GM03348 (cell line): Measurements from ENCODE around the gene PARK7.

Experiments
- DNase-seq: peaks from one replicate; pipeline ENCODE4 v3.0.0; 2012; ENCODE audit warnings: low spot score

Gene PARK7

DNA sequence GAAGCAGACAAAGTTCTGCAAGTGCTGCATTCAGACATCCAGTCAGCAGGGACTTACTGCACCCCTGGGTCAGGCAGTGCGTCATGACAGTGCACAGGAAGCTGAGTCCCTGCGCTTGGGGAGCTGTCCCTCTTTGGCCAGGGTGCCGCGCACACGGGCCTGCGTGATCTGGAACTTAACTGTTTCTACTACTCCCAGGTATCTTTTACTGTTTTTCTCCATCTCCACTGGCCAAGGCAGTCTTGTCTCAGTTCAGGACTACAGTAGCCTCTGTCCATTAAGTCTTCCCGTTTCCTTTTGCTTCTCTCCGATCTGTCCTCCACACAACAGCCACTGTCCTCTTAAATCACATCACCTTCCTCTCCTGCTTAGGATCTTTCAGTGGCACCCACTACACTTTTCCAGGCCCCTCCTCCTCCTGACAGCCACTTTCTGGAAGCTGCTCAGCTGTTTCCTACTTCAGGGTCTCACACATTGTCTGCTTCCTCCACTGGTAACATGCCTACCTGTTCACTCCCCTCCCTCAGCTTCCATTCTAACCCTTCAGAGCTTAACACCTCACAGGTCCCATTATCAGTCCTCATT lies 48.7 kb downstream of the PARK7 start:
- DNase-seq: no peak

DNA sequence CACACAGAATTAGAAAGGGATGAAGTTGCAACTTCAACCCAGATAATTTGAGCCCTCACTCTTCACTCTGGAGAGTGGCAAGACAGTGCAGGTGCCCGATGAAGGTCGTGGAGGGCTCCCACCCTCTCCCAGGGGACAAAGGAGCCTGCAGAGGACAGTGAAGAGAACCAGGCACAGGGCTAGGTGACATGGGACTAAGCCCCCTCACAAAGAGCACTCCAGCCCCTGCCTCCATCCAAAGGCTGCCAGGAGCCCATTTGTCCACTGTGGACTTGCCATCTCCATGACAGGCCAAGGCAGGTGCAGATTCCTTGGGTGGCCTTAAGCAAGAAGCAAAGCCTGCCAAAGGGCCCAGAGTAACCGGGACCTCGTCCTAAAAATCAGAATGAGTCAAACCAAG lies 49.5 kb downstream of the PARK7 start:
- no peak for DNase-seq

DNA sequence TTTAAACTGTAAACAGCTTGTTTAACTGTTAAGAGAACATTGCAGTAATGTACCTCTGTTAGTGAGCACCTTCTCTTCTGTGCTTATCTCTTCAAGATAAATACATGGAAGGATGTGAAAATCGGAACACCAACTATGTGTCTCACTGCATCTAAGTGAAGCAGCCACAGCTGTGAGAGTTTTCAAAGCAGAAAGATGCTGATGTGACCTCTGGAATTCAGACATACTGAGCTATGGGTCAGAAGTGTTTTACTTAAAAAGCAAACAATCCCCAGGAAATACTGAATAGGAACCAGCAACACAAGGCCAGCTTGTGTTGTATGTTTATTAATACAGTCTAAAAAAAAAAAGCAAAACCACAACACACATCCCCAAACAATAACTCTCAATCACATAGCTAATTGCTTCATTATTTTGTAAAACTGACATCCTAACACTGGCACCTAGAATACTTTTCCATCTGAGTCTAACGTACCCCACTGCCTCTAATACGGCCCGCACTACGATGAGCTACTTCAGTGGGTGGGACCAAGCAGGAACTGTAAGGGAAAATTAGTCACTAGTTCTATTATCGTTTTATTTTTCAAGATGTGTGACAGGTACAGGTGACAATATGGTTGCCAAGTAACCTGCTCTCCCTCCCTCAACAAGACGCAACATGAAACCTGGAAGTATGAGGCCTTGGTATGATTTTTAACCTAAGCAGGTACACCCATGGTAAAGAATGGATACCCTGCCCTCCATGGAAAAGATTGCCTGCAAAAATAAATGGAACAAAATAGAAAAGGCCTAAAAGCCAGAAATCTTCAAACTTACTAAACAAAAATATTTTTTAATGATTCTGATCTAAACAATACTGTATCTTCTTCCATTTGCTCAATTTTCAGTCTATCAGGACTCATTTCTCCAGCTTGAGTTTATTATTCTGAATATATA lies 50.7 kb downstream of the PARK7 start:
- DNase-seq: no peak

DNA sequence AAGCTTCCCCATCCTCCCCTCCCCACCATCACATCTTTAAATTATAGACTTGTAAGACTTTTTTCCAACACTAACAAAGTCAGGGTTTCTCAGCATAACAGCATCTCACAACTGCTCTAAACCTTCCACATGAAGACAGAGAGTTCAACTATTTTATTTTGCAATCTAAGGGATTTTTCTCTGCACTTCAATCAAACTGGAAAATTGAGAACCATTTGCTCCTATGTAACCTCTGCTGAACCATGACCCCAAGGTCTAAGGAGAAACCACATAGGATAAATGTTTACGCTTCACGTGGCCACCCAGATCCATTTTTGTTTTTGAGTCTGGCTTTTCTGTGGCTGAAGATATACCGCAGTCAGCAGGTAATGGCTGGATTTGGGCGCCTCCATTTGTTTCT lies 51.4 kb downstream of the PARK7 start:
- DNase-seq: no peak

DNA sequence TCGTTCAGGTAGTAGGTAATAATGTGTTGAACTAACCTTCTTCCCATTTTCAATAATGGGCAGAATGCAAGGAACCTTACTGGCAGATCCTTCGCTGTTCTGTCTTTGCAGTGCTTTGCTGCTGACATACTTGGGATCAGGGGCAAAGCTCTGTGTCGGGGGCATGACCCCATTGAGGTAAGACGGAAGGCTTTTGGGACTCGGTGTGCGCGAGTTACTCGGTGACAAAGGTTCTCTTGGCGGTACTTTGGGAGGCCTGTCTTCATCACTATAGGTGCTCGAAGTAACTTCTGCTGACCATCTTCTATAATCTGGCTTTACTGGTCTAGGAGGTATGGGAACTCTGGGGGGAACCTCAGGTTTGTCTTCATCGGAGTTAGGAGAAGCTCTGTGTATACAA lies 51.9 kb downstream of the PARK7 start:
- DNase-seq: no peak

DNA sequence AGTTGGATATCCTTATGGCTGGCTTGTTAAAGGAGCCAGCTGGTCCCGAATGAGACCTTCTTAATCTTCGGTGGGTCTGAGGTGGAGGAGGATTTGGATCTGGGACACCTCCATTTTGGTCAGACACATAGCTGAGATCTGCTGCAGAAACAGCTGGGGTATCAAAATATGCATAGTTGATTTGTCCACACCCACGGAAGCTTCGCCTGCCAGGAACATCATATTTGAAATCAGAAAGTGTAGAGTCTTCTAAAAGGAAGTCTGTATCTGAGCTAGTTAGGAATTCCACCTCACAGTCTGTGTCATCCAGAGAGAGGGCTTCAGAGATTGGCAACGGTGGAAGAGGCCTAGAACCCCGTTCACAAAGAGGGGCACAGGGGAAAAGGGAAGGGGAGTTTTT lies 52.3 kb downstream of the PARK7 start:
- DNase-seq: no peak

DNA sequence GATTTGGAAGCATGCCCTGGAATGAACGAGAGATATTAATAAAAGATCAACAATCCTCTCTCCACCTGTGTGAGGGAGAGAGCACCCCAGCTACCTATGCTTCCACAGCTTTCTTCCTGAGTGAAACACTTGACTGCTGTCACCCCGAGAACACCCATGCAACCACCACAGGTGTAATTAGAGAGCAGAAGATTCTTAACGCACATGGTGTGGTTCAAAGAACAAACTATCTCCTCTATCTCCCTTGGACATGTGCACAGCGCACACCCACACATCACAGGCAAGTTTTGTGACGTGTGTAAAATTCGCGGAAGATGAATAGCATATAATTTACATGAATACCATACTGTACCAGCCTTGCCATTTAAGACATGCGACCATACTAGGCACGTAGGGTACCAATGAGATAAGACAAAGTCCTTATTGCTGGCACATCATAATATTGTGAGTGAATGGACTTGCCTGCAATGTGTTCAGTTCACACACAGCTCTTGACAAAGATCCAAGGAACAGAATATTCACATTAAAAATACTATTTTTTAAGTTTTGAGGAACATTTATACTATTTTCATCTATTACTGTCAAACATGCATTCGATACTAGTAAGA lies 53.0 kb downstream of the PARK7 start:
- DNase-seq: no peak

DNA sequence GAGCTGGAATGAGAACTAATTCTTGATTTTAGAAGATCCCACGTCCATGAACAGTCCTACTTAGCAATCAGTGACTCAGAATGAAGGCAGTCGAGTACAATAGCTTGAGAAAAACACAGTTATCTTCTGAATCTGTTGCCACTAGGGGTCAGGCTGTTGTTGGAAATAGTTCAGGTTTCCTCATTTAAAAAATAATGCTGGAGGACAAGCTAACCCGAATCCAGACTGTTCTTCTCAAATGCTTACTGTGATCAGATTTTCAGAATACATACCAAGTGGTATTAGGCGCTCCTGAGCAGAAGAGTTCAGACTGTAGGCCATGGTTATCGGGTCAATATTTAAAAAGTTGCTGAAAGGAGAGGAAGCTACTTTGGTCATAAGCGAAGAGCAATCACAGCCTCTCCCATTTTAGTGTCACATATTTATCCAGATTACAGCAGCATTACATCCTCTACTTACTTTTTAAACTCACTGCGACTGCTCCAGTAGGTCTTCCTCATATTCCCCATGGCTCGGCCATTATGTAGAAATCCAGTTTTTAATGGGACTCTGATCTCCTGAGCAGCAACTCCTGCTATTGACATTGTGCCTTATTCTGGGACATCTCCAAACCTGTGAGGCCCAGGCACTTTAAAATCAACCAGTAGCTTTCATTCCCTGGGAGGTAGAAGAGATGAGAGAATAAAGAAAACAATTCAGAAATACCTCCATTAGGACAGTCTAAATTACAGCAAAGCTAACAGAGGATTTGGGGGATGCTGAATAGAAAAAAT lies 53.7 kb downstream of the PARK7 start:
- DNase-seq: peak; percentile 75

DNA sequence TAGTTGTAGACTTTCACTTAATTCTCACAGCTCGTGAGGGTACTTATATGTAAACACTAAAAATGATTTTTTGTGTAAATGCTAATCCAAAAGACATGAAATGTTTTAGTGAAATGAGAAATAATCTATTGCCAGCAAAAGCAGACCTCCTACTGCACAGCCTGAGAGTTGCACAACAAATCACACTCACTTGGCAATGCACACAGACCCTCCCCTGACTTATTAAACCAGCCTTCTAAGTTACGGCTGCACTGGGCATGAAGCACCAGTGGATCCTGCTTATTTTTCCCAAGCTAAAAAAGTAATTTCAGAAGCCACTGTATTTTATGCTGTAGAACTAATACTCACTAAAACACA lies 54.3 kb downstream of the PARK7 start:
- DNase-seq: no peak

DNA sequence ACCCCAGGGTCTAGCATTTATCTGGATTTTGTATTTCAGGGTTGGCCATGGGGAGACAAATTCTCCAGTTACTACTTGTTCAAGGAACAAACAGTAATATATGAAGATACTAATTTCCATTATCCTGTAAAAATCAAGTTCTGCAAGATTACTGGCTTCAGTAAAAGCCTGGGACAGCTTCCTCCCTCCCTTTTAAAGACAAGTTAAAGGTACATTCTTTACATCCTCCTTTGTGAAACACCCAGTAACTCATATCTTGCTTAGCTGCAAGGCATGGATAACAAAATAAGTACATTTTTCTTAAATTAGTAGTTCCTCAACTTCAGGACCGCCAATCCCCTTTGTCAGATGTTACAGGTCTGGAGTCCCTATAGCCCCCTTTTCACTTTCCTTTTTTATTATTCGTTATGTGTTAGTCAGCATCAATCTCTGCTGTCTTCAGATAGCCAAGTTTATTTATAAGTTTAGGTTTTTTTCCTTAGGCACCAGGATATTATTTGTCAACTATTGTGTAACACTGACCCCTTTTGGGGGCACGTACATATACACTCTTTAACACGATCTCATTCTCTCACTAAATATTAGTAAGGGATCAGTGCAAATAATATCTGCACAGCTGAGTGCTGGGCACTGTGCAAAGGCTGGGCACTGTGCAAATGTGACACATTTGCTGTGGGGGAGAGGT lies 54.8 kb downstream of the PARK7 start:
- DNase-seq: no peak

DNA sequence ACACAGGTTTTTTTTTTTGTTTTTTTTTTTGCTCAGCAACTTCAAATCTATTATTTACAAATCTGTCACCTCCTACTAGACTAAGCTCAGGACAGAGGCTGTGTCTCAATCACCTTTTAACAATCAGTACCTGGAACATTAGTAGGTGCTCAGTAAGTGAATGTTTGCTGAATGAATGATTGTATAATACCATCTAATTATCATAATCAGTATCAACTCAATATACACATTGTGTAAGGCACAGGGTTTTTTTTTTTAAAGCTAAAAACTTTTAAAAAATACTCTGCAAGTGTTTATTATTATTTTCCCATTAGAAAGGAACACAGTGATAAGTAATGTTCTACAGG lies 55.4 kb downstream of the PARK7 start:
- DNase-seq: no peak

DNA sequence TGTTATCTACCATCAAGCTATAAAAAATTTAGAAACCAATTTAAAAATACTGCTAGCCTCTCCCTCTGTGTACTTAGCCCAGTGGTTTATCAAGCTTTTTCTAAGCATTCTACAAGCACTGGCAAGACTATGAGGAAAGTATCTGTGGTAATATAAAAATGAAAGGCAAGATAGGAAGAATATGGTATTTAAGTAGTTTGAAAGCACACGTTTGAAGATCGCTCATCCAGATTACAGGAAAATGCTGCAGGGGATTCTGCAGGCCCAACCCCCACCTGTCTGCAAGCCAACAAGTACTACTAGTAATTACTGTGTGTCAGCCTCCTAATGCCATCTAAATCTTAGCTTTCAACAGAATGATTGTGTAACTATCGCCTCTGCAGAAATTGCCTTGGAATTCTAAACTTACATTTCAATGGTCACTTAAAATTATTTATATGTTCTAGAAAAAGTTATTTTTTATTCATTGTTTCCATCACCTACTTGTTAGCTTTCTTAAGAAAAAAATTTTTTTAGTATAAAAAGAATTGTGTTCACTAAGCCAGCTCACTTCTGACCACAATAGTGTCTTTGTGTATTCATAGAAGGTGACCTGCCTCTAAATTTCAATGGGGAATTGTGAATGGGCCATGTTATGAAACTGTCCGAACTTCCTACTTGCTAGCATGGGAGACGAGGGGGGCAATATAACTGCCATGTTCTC lies 56.1 kb downstream of the PARK7 start:
- peak; percentile 41 for DNase-seq

DNA sequence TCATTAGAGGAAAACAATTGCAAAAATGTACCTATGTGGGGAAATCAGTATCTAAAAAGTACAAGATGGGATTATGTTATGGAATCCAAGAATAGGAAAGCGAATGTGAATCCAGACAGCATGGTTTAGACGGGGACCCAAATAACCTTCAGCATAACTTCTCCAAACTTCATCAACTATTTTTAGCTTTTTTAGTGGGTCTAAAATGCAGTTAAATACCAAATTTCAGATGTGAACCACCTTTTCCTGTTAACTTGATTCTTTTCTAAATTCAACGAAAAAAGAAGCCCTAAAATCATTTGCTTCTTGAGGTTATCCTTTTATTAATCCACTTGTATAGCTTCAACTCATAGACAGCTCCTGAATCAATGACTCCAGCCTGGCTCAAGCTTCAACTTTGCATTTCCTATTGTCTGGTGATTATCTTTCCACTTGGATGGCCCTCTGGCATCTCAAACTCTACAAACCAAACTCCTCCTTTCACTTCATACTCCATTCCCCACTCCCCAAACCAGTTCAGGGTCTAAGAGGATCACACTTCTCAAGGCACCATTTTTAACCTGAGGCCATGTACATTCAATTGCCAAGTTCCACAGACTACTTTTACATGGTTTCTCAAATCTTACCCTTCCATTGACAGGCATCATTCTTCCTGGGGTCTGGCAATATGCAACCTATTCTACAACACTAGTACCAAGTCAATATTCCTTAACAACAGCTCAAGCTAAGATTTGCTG lies 57.1 kb downstream of the PARK7 start:
- DNase-seq: no peak

DNA sequence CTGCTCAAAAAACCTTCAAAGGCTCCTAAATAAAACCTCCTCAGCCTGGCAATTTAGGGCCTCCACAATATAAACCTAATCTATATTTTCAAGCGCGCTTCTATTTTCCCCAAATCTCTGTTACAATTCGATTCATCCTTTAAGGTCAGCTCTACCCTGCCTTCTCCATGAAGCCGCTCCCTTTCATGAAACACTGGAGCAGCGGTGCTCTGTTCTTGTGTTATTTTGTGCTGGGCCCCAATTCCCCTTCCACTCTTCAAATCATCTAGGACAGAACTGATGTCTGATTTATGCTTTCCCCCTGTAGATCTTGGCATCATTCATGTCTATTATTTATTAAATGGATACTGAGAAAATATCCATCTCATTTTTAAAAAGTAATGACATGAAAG lies 57.7 kb downstream of the PARK7 start:
- no peak for DNase-seq

DNA sequence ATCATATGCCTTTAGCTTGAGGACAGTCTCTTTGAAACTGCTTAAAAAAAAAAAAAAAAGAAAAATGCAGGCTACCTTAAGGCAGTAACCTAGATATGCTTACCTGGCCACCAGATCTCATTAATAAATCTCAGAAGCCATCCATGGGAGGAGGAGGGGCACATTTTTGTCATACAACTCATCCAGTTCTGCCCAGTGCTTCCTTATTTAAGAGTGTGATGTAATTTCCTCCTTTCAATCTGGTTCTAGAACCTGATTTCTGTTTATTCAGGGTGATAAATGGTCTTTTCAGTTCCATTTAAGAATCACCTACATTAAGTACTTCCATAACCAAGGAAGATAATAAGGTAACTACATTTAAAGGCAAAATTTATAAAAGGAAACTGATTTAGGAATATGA lies 58.5 kb downstream of the PARK7 start:
- peak; percentile 29 for DNase-seq

DNA sequence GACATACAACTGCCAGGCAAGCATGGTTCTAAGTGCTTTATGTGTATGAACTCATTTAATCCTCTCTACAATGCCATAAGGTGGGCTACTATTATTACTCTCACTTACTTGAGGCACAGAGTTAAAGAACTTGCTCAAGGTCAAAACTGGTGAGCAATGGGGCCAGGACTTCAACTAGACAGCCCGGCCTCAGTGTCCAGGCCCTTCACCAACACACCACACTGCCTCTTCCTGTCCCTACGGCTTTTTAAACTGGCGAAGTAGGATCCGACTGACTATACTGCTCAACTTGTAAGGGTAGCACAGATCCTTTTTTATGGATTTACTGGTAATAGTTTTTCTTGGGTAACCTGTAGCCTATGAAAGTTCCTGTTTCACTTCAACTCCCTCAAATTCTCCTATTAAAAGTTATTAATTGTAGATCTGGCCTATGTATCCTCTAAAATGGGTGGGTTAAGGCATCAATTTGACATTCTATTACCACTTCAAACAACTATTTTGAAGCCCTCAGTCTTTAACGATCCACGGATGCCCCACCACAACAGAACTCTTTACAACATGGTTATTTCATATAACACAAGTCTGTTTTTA lies 60.3 kb downstream of the PARK7 start:
- DNase-seq: no peak

DNA sequence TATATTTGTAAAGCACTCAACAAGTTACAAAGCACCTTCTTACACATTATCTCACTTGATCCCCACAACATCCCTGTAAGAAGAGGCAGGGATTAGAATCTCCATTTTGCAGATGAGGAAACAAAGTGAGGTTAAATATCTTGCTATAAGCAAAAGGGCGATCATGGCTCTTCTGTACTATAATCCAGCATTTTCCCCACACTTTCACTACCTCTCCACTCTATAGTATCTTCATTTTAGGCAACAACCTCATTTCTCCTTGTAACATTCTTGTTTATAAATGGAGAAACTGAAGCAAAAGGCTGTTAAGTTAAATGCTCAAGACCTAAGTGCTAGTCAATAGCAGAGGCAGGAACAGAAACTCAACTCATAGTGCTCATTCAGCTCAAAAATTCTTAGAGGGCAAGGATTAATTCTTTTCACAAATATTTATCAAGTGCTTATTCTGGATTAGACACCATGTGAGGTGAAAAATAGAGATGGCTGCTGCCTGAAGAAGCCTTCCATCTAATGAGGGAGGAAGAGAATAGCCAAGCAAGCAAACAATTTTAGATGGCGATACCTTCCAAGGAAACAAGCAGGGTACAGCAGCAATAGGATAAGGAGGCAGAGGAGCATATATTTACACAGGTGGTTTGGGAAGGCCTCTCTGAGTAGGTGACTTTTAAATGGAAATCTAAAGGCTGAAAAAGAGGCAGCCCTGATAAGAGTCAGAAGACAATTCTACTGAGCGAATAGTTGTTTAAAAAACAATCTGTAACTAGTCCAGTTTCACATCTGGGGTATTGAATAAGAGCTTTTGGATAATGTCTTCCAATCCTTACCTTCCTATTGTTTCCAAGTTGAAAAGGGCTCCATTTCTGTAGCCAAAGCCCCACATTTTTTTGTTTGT lies 61.1 kb downstream of the PARK7 start:
- no peak for DNase-seq

DNA sequence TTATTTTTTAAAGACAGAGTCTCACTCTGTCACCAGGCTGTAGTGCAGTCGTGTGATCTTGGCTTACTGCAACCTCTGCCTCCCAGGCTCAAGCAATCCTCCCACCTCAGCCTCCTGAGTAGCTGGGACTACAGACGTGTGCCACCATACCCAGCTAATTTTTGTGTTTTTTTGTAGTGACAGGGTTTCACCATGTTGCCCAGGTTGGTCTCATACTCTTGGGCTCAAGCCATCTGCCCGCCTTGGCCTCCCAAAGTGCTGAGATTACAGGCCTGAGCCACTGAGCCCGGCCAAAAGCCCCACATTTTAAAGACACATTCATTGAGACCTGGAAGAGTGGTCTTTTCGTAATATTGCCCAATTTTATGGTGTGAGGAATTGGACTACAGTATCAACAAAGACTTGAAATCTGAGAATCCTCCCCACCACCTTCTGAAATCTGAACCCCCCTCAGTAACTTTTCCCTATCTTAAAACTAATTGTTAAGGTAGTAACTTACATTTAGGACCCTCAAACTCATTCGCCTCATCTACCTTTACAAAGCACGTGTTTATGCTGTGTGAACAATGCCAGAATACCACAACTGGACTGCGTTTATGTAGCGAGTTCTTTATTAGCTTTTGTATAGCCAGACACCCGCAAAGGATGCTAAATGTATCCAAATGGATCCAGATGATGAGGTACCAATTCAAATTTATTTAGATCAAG lies 61.9 kb downstream of the PARK7 start:
- DNase-seq: no peak

DNA sequence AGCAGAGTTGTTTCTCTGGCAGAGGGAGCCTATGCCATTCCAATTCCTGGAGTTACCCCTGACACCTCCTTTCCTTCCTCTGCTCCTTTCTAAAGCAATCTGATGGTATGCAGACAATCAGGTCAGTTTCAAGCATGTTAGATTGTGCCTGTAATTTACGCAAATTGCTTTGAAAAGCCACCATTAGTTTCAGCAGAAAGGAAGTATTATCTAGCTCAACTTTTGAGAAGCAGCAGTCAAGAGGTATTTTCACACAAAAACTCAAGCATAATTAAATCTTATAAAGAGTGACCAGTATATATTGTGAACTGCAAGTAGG lies 62.4 kb downstream of the PARK7 start:
- DNase-seq: no peak
